Measurements from ENCODE around the gene TRIM24.
"Not testable (repeated sequence)": the region's sequence is repeated elsewhere in the genome, so short reads cannot be mapped to it uniquely, and the experiment has no call there.

Gene TRIM24

GRCh38 chr7:138478499-138478908 is 18.4 kb downstream of the TRIM24 start:
- TF ChIP-seq, protein P1, sequence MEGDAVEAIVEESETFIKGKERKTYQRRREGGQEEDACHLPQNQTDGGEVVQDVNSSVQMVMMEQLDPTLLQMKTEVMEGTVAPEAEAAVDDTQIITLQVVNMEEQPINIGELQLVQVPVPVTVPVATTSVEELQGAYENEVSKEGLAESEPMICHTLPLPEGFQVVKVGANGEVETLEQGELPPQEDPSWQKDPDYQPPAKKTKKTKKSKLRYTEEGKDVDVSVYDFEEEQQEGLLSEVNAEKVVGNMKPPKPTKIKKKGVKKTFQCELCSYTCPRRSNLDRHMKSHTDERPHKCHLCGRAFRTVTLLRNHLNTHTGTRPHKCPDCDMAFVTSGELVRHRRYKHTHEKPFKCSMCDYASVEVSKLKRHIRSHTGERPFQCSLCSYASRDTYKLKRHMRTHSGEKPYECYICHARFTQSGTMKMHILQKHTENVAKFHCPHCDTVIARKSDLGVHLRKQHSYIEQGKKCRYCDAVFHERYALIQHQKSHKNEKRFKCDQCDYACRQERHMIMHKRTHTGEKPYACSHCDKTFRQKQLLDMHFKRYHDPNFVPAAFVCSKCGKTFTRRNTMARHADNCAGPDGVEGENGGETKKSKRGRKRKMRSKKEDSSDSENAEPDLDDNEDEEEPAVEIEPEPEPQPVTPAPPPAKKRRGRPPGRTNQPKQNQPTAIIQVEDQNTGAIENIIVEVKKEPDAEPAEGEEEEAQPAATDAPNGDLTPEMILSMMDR (IDR thresholded peaks at IDR 0.05; ENCODE audit: extremely low read depth, missing control alignments), result no peak
- peak; percentile 19 for DNase-seq (ENCODE audit: low spot score)

- TF ChIP-seq, protein P1 (IDR thresholded peaks at IDR 0.05; ENCODE audit: extremely low read depth, missing control alignments), result no peak
- DNase-seq (ENCODE audit: low spot score), result no peak
These were observed 20.5 kb downstream of the TRIM24 start for GRCh38 chr7:138480527-138480926.

DNA sequence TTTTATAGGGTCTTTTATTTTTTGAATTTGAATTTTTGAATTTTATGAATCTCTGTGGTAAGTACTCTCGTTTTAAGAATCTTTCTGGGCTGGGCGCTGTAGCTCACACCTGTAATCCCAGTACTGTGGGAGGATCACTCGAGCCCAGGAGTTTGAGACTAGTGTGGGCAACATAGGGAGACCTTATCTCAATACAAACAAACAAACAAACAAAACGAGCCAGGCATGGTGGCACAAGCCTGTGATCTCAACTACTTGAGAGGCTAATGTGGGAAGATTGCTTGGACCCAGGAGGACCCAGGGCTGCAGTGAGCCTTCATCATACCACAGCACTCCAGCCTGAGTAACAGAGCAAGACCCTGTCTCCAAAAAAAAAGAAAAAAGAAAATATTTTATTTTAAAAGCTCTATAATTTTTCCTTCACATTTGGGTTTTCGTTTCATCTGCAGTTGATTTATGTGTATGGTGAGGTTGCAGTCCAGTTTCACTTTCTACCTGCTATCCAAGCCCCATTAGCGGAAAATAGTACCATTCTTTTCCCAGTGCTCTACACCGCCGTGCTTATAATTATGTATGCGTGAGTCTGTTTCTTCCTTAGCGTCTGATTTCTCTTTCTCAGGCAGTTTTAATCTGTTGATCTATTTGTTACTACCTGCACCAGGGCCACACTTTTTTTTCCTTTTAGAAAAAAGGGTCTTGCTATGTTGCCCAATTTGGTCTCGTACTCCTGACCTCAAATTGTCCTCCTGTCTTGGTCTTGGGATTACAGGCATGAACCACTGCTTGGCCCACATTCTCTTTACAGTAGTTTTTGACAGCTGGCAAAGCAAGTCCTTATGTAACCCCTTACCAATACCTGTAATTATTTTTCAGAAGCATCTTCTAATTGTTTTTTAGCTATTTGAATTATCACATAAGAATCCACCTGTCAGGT is 21.7 kb downstream of the TRIM24 start:
- no peak for DNase-seq (ENCODE audit: low spot score)
- TF ChIP-seq, protein P1 (IDR thresholded peaks at IDR 0.05; ENCODE audit: extremely low read depth, missing control alignments), result no peak

DNA sequence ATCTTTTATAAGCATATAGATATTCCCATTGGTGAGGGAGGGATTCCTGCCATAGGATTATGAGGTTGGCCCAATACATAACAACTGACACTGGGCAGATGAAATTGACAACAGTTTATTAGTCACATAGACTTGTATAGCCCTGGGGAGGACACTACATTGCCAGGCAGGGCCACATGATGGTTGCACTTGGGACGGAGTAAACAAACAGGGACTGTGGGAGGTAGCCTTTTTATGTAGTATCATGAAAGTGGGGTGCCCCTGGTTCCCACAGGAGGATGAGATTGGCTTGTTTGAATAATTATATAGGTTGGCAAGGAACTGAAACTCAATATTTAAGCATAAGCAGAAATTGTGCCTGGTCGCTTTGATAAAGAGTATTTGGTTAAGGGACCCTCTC is 23.5 kb downstream of the TRIM24 start:
- TF ChIP-seq, protein P1 (IDR thresholded peaks at IDR 0.05; ENCODE audit: extremely low read depth, missing control alignments), result no peak
- DNase-seq (ENCODE audit: low spot score), result no peak

- not testable (repeated sequence) for DNase-seq (ENCODE audit: low spot score)
These were observed 25.4 kb downstream of the TRIM24 start for GRCh38 chr7:138485508-138485907.

DNA sequence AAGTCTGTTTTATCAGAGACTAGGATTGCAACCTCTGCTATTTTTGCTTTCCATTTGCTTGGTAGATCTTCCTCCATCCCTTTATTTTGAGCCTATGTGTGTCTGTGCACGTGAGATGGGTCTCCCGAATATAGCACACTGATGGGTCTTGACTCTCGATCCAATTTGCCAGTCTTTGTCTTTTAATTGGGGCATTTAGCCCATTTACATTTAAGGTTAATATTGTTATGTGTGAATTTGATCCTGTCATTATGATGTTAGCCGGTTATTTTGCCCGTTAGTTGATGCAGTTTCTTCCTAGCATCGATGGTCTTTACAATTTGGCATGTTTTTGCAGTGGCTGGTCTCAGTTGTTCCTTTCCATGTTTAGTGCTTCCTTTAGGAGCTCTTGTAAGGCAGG is 29.1 kb downstream of the TRIM24 start:
- DNase-seq (ENCODE audit: low spot score), result not testable (repeated sequence)

- no peak for DNase-seq (ENCODE audit: low spot score)
- TF ChIP-seq, protein P1 (IDR thresholded peaks at IDR 0.05; ENCODE audit: extremely low read depth, missing control alignments), result no peak
These were observed 31.7 kb downstream of the TRIM24 start for GRCh38 chr7:138491612-138492386.

DNA sequence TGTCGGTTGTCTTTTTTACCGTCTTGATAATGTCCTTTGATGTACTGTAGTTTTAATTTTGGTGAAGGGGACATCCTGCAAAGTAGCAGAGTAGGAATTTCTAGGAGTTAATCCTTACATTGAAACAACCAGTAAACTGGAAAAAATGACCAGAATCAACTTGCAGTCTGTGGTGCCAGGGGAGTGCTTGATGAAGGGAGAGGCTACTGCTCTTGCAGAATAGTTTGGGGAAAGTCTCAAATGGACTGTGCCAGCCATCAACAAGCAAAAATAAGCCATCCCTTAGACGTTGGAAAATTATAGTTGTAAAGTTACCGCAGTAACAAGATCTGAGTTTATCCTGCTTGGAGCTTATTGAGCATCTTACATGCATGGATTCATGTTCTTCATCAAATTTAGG is 32.4 kb downstream of the TRIM24 start:
- DNase-seq (ENCODE audit: low spot score), result no peak
- TF ChIP-seq, protein P1 (IDR thresholded peaks at IDR 0.05; ENCODE audit: extremely low read depth, missing control alignments), result no peak

Measured in GM20000 (cell line).